T-helper 17 cell (primary cell): Measurements from ENCODE around the gene C14orf132. TPM values are rescaled to one million over a fixed set of nuclear protein-coding genes. Genes with fewer than 3 reads are reported as not detected.
A peak's percentile ranks its signal among the peaks of the same experiment; 100 is the strongest.

Experiments used
- ATAC-seq: fragments of 150-1000 bp; cut with Tn5 transposase; 2 replicates; pipeline ENCODE4 v1.10.0; 2021; ENCODE audit warnings: mild to moderate bottlenecking, moderate library complexity
- DNase-seq, 3 donors: peaks; one replicate each; pipeline versions ENCODE4 v3.0.0 to v3.0.0-alpha.2; 2020 to 2021
- H3K9me3 ChIP-seq: one replicate; pipeline ENCODE4 v1.7.0; 2013; ENCODE audit warnings: low read length, mild to moderate bottlenecking; ENCODE audit not compliant: control insufficient read depth, poor library complexity, severe bottlenecking
- H3K27ac Mint-ChIP-seq: one replicate; pipeline ENCODE4 v1.8.0; 2022; ENCODE audit warnings: mild to moderate bottlenecking, moderate library complexity, mixed read lengths
- H3K27me3 Mint-ChIP-seq: one replicate; pipeline ENCODE4 v1.8.0; 2022; ENCODE audit warnings: mixed read lengths
- H3K36me3 Mint-ChIP-seq: one replicate; pipeline ENCODE4 v1.8.0; 2022; ENCODE audit warnings: low read depth, mixed read lengths
- H3K4me1 Mint-ChIP-seq: one replicate; pipeline ENCODE4 v1.8.0; 2022; ENCODE audit warnings: mild to moderate bottlenecking, mixed read lengths
- H3K4me3 Mint-ChIP-seq: one replicate; pipeline ENCODE4 v1.8.0; 2022; ENCODE audit warnings: mild to moderate bottlenecking, moderate library complexity, mixed read lengths
- total RNA-seq, 4 donors: library from RNA in 2 of 4; stranded (reverse) in 2 of 4; gene quantifications; one replicate each; pipeline ENCODE4 v1.2.3 and lab custom pipeline; 2022 to 2026

C14orf132 gene
- total RNA-seq, 2 donors from 2014 or later: 1.7 to 2.8 TPM

DNA sequence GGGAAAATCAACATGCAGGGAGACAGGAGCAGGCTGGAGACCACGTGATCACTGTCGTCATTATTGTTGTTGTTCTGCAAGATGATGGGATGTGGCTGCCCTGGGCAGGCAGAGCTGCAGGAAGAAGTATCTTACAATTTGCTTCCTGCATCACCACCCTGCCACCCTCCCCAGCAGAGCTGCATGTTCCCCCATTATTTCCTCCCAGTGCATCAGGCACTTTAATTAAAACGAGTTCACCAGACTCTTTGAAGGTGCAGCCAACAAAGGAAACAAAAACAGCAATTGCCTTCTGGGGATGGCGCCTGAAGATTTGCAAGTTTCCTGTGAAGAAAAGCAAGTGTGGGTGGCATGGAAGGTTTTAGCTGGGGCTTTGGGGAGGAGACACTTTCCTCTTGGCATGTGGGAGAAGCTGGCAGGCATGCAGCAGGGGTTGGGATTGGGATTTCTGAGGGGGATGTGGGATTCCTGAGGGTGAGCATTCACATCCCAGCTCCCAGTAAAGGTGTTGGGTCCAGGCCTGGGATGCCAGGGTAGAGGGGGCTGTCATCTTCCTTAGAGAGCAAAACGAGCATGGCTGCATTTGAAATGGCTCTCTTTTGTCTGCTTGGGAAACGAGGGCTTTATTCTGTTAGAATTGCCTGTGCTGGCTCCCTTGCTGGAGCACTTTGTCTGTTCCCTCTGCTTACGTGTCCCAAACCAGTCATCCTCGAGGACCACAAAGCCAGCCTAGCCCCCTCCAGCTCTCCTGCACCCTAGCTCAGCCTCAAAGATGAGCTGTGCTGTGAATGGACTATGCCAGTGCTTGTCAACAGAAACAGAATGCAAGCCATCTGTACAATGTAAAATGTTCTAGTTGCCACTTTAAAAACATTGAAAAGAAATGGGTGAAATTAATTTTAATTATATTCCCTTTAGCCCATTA, 11.5 kb upstream of the C14orf132 start:
- peaks cover 2% of the 10 kb centered on the region for H3K36me3 Mint-ChIP-seq
- peak overlapping the region; percentile 45 for H3K4me3 Mint-ChIP-seq
- peaks cover 17% of the 10 kb centered on the region for H3K4me1 Mint-ChIP-seq
- DNase-seq (no peak), ATAC-seq (peak; percentile 62)
- peak overlapping the region; percentile 77 for H3K27ac Mint-ChIP-seq
- peaks cover 9% of the 10 kb centered on the region for H3K27me3 Mint-ChIP-seq
- H3K9me3 ChIP-seq: no peaks in the 10 kb centered on the region

DNA sequence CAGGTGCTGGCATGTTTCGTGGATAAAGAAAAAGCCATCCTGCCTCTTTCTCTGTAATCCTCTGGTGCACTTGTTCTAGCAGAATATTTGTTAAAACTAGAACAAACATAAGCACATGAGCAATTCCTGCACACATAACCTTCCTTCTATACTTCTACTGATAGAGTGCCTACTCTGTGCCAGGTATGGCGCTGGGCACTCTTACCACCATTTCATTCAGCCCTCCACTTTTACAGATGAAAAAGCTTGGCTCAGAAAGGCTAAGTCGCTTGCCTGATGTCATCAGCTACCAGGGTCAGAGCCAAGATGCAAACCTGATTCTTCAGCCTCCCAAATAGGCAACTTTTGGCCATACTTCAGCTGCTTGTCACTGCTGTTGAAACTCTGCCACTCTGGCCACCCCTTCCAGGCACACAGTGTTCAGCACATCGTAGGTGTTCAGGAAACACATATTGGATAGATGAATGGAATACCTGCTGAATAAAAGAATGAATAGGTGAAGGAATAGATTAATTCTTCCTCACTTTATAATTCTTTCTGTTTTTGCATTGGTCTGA, 10.0 kb upstream of the C14orf132 start:
- Mint-ChIP-seq H3K4me1 (peaks cover 18% of the 10 kb centered on the region), H3K4me3 (no peak overlapping the region), H3K27ac (no peak overlapping the region), H3K27me3 (peaks cover 13% of the 10 kb centered on the region), H3K36me3 (peaks cover 2% of the 10 kb centered on the region)
- ATAC-seq: no peak
- H3K9me3 ChIP-seq: no peaks in the 10 kb centered on the region
- DNase-seq: no peak

DNA sequence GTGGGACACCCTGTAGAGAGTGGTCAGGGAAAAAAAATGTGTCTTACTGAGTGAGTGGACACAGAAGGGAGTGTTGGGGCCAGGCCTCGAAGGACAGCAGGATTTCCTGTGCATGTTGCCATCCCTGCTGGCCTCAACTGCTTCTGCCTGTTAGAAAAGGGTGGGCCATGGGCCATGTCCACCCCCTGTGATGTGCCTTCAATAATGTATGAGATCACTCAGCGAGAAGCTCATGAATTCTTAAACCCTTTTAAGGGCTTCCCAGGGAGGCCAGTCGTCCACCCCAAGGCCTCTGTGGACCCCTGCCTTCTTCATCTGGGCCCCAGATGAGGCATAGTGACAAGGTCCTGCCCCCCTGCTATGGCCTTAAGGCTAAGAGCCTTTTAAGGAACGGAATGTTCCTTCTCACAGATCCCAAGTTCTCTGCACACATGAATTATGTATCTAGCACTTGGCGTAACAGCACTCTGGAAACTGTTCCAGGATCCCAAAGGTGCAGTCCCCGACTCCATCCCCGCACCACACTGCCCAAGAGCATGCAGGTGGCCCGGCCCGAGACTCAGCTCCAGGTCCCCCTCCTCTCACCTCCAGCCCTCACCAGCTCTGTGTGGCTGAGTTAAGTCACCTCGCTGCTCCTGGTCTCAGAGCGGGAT, 8.9 kb upstream of the C14orf132 start:
- H3K27ac Mint-ChIP-seq: no peak overlapping the region

DNA sequence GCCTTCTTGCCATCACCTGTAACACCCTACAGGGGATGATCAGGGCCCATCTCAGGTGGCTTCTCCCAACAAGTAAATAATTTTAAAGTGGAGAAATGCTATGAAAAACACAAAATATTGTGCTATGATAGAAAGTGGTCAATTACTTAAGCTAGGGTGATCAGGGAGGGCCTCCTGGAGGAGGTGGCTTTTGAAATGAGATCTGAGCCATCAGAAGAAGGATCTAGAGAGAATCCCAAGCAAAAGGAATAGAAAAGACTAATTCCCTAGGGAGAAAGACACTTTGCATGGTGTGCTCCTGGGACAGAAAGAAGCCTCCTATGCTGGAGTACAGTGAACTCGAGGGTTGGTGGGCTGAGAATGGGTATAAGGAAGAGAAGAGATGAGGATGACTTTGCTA, 7.5 kb upstream of the C14orf132 start:
- H3K9me3 ChIP-seq: no peaks in the 10 kb centered on the region
- peaks cover 8% of the 10 kb centered on the region for H3K27me3 Mint-ChIP-seq
- H3K36me3 Mint-ChIP-seq: no peaks in the 10 kb centered on the region
- no peak for ATAC-seq
- no peak for DNase-seq
- H3K4me3 Mint-ChIP-seq: no peak overlapping the region
- no peak overlapping the region for H3K27ac Mint-ChIP-seq
- H3K4me1 Mint-ChIP-seq: peaks cover 23% of the 10 kb centered on the region

More for the DNA sequence above, 8.9 kb upstream of the C14orf132 start:
- peaks cover 13% of the 10 kb centered on the region for H3K27me3 Mint-ChIP-seq
- H3K36me3 Mint-ChIP-seq: peaks cover 2% of the 10 kb centered on the region
- ATAC-seq (no peak), DNase-seq (no peak)
- peaks cover 18% of the 10 kb centered on the region for H3K4me1 Mint-ChIP-seq
- H3K4me3 Mint-ChIP-seq: no peak overlapping the region
- H3K9me3 ChIP-seq: no peaks in the 10 kb centered on the region

DNA sequence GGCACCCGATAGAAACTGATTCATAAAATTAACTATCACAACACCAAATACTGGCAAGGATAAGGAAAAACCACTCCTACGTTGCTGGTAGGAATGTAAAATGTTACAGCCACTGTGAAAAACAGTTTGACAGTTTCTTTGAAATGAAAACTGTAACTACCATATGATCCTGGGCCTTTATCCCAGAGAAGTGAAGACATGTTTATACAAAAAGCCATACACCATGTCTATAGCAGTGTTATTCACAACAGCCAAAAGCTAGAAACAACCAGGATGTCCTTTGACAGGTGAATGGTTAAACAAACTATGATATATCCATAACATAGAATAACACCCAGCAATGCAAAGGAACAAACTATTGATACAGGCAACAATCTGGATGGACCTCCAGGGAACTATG, 3.7 kb upstream of the C14orf132 start:
- H3K27ac Mint-ChIP-seq: peak overlapping the region; percentile 65

DNA sequence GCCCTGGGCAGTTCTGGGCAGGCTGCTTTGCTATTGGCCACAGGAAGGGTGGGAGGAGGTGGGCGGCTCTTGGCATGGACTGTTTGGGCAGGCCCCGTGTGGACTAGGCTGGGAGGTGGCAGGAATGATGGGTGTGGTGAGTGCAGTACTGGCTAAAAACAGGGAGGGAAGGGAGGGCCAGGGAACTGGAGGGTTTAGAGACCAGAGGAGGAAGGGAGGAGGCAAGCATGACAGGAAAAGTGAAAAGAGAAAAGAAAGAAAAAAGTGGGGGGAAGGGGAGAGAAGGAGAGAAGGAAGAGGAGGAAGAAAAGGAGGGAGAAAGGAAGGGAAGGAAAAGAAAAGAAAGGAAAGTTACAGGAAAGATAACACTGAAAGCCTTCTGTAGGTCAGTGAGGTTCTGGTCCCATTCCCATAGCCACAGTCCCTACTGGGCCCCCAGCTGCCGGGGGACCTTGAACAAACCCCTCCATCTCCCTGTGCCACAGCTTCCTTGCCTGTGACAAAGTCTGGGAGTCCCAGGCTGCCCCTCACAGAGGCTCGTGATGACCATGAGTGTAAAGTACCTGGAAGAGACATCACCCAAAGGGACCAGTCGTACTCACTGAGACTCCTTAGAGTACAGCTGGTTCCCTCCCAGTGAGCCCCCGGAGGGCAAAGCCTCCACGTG, 1.1 kb upstream of the C14orf132 start:
- H3K4me3 Mint-ChIP-seq: peak overlapping the region; percentile 87

More for the DNA sequence above, 3.7 kb upstream of the C14orf132 start:
- ATAC-seq (no peak), DNase-seq (no peak)
- Mint-ChIP-seq H3K36me3 (no peaks in the 10 kb centered on the region), H3K4me1 (peaks cover 18% of the 10 kb centered on the region), H3K4me3 (no peak overlapping the region), H3K27me3 (peaks cover 27% of the 10 kb centered on the region)
- H3K9me3 ChIP-seq: no peaks in the 10 kb centered on the region

DNA sequence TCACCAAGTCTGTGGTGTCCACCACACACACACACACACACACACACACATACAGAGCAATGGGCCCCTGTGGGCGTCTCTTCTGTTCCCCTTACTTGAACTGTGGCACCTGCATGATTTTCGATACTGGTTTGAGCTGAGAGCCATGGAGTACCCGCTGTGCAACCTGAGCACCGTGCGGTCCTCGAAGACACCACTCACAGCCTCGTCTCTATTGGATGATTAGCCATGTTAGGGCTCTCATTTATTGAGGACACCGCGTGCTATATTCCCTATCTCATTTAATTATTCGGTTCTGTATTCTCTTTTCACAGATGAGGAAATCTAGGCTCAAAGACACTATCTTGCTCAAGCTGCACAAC, 623 bp upstream of the C14orf132 start:
- H3K9me3 ChIP-seq: no peaks in the 10 kb centered on the region
- Mint-ChIP-seq H3K4me1 (peaks cover 19% of the 10 kb centered on the region), H3K27ac (no peak overlapping the region), H3K36me3 (no peaks in the 10 kb centered on the region), H3K4me3 (peak overlapping the region; percentile 87), H3K27me3 (peaks cover 48% of the 10 kb centered on the region)
- no peak for DNase-seq
- no peak for ATAC-seq

More for the DNA sequence above, 1.1 kb upstream of the C14orf132 start:
- DNase-seq (no peak), ATAC-seq (no peak)
- Mint-ChIP-seq H3K27ac (no peak overlapping the region), H3K36me3 (no peaks in the 10 kb centered on the region), H3K4me1 (peaks cover 19% of the 10 kb centered on the region), H3K27me3 (peaks cover 52% of the 10 kb centered on the region)
- no peaks in the 10 kb centered on the region for H3K9me3 ChIP-seq

DNA sequence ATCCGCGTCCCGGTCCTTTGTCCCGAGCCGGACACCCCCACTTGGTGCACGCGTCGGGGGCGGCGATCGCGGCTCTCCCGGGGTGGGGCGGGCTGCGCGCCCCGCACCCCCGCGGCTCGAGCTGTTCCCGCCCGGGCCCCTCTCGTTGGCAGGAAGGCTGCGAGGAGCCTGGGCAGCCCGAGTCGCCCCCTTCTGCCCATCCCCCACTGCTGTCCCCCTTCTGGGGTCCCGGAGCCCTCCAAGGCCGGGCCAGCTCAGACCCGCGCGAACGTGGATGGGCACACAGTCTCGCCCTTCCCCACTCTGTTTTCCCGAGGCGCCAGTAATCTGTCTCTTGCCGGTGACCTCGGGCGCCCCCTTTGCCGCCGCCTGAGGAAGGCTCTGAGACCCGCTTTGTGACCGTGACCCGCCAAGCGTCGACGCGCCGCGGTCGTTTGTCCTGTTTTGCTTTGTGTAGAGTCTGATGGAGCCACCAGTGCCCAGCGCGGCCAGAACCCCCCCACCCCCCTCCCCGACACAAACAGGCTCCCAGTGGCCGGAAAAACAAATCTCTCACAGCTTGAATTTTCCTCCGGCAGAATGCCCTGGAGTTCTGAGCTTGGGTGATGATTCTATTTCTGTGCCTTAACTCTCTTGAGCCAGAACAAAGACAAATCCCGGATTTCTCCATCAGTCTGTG, 610 bp downstream of the C14orf132 start:
- Mint-ChIP-seq H3K27me3 (peaks cover 48% of the 10 kb centered on the region), H3K4me1 (peaks cover 19% of the 10 kb centered on the region), H3K27ac (peak overlapping the region; percentile 8), H3K4me3 (peak overlapping the region; percentile 87), H3K36me3 (no peaks in the 10 kb centered on the region)
- ATAC-seq (peak; percentile 28), DNase-seq (no peak)
- H3K9me3 ChIP-seq: no peaks in the 10 kb centered on the region

DNA sequence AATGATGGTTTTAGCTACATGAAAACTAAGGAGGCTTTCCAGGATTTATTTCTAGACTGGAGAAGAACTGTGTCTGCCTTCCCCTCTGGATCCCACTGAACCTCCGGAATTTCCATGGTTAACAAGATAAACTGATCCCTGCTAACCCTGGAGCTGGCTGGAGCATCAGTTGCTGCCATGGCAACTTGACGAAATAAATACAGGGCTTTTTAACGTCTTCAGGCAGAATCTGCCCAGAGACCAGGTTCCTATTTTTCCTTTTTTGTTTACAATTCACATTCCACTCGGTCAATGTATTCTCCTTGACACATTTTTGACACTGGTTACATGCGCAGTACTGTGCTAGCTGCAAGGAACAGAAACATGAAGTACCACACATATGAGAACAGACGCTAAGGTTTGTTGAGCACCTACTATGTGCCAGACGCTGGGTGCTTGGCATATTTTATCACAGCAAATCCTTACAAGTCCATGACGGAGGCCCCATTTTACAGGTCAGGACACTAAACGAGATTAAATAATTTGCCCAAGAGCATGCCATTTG, 1.7 kb downstream of the C14orf132 start:
- Mint-ChIP-seq H3K36me3 (no peaks in the 10 kb centered on the region), H3K4me1 (peaks cover 15% of the 10 kb centered on the region), H3K27me3 (peaks cover 48% of the 10 kb centered on the region), H3K4me3 (peak overlapping the region; percentile 87), H3K27ac (peak overlapping the region; percentile 8)
- ATAC-seq (no peak), DNase-seq (no peak)
- no peaks in the 10 kb centered on the region for H3K9me3 ChIP-seq

DNA sequence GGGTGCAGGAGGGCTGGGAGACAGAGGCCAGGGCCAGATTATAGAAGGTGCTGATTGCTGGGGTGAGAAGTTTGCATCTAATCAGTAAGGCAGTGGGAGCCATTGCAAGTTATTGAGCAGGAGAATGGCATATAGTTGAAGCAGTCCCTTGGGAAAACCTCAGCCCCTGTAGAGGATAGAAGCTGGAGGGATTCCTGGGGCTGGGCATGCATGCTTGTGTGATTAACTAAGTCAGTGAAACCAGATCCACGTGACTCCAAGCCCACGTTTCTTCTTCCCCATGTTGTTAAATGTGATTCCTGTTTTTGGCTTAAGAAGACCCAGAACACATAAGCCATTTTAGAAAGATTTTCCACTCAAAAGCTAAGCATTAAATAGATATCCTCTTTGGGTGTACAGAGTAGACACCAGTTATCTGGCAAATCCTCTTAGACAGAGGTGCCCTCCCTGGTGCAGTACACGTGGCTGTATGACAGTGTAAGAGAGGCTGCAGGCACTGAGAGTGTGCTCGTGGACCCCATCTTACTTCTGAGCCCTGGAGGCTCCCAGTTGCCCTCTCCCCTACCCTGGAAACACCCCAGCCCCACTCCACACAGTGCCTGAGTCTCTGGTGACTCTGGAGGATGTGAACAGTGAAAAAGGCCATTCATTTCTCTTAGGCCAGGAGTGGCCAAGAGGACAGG, 3.2 kb downstream of the C14orf132 start:
- H3K27ac Mint-ChIP-seq: no peak overlapping the region
- DNase-seq (no peak), ATAC-seq (no peak)
- no peaks in the 10 kb centered on the region for H3K9me3 ChIP-seq
- peaks cover 10% of the 10 kb centered on the region for H3K4me1 Mint-ChIP-seq
- no peak overlapping the region for H3K4me3 Mint-ChIP-seq
- H3K36me3 Mint-ChIP-seq: no peaks in the 10 kb centered on the region
- H3K27me3 Mint-ChIP-seq: peaks cover 44% of the 10 kb centered on the region

DNA sequence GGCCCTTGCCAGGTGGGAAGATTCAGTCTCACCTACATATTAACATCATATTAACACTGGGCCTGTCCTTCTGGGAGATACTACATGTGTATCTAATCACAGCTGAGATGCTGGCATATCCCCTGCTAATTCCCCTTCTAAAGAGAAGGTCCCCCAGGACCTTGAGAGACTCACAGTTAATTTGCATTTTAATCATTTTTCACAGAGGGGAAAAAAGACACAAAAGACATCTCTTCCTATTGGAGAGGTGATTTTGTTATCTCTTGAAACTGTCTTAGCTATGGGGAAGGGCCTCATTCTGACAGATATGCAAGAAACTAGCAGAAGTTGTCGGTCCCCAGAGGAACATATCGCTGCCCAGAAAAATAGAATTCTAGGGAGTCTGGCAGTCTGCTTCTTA, 7.5 kb downstream of the C14orf132 start:
- H3K27ac Mint-ChIP-seq: no peak overlapping the region
- H3K4me1 Mint-ChIP-seq: peaks cover 2% of the 10 kb centered on the region
- DNase-seq (no peak), ATAC-seq (no peak)
- peaks cover 23% of the 10 kb centered on the region for H3K27me3 Mint-ChIP-seq
- H3K4me3 Mint-ChIP-seq: no peak overlapping the region
- no peaks in the 10 kb centered on the region for H3K36me3 Mint-ChIP-seq
- H3K9me3 ChIP-seq: no peaks in the 10 kb centered on the region

DNA sequence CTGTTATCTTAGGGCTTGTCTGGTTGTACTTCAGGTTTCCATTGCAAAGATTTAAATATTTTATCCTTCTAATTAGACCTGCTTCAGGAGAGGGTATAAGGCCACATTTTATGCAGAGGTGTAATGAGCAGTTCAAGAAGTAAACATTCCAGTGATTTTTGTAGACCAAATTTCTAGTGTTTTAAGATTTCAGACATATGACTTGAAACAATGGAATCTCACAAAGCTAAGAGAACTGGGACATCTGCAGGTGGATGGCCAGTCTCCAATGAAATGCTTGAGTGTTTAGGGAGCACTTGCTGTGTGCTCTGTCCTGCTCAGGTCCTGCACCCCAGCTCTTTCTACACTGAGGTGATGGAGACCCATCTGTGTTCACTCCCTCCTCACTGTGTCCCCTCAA, 7.9 kb downstream of the C14orf132 start:
- H3K27ac Mint-ChIP-seq: no peak overlapping the region
- ATAC-seq: no peak
- H3K4me1 Mint-ChIP-seq: peaks cover 6% of the 10 kb centered on the region
- H3K9me3 ChIP-seq: no peaks in the 10 kb centered on the region
- no peak overlapping the region for H3K4me3 Mint-ChIP-seq
- peaks cover 23% of the 10 kb centered on the region for H3K27me3 Mint-ChIP-seq
- no peak for DNase-seq
- no peaks in the 10 kb centered on the region for H3K36me3 Mint-ChIP-seq
